SK-N-MC (cell line): ENCODE measurements around the gene RNF223.

Experiments used
- EZH2 ChIP-seq: fragments of 200-600 bp; sonication (generic); IDR thresholded peaks from one replicate; pipeline ENCODE4 v1.6.1; 2017; ENCODE audit warnings: antibody characterized with exemption
- POLR2AphosphoS5 ChIP-seq: IDR thresholded peaks from 2 replicates; pipeline ENCODE4 v1.6.1; 2012; ENCODE audit warnings: mild to moderate bottlenecking, low read depth, low read length, borderline replicate concordance

- TF ChIP-seq EZH2: no peak
- no peak for TF ChIP-seq POLR2AphosphoS5
Measured at GRCh38 chr1:1074631-1075147, 583 bp upstream of the RNF223 start.
